Common myeloid progenitor, CD34-positive (primary cell): ENCODE measurements around the gene LAMB1.

Experiments used
- CTCF ChIA-PET: fragments of 350-600 bp; sonication (Branson Sonifier 250); formaldehyde crosslinking; loops from one replicate; lab custom pipeline; 2021; ENCODE audit warnings: antibody characterized with exemption; lab: Charles Lee
- POLR2A ChIA-PET: fragments of 350-600 bp; sonication (Branson Sonifier 250); formaldehyde crosslinking; loops from one replicate; lab custom pipeline; 2021; ENCODE audit warnings: antibody characterized with exemption; lab: Charles Lee
- DNase-seq, 3 donors: peaks; one replicate each; pipeline versions ENCODE4 v3.0.0 to v3.0.0-alpha.2; 2013
- H3K27ac ChIP-seq, 2 experiments: 1 replicate in 1 of 2; 2 replicates in 1 of 2; pipeline ENCODE4 v1.7.0; 2013; ENCODE audit warnings: inconsistent platforms in 2 of 2, low read length in 2 of 2, mild to moderate bottlenecking in 2 of 2, low read depth in 1 of 2, moderate library complexity in 1 of 2; ENCODE audit not compliant: severe bottlenecking in 2 of 2, insufficient read depth in 1 of 2, poor library complexity in 1 of 2
- H3K27me3 ChIP-seq, 5 experiments: replicated peaks in 2 of 5; 1 replicate in 3 of 5; 2 replicates in 2 of 5; pipeline versions ENCODE4 v1.6.1 to v1.7.0; 2013; ENCODE audit warnings: low read length in 4 of 5, mild to moderate bottlenecking in 2 of 5, moderate library complexity in 2 of 5, inconsistent platforms in 1 of 5; ENCODE audit not compliant: insufficient read depth in 5 of 5, control insufficient read depth in 4 of 5
- H3K36me3 ChIP-seq, 4 experiments: 1 replicate in 2 of 4; 2 replicates in 2 of 4; pipeline versions ENCODE4 v1.6.1 to v1.7.0; 2013; ENCODE audit warnings: low read length in 3 of 4, control low read depth in 1 of 4, mild to moderate bottlenecking in 1 of 4; ENCODE audit not compliant: control insufficient read depth in 4 of 4, insufficient read depth in 4 of 4
- H3K4me1 ChIP-seq, 4 experiments: 1 replicate in 3 of 4; 2 replicates in 1 of 4; pipeline versions ENCODE4 v1.6.1 to v1.7.1; 2013; ENCODE audit warnings: low read length in 3 of 4, mild to moderate bottlenecking in 3 of 4, control low read depth in 1 of 4, inconsistent platforms in 1 of 4, moderate library complexity in 1 of 4; ENCODE audit not compliant: control insufficient read depth in 4 of 4, insufficient read depth in 4 of 4; ENCODE audit errors: control extremely low read depth in 1 of 4
- H3K4me3 ChIP-seq, 7 experiments: 1 replicate in 4 of 7; 2 replicates in 3 of 7; pipeline versions ENCODE4 v1.5.1 to v1.7.0; 2013; ENCODE audit warnings: mild to moderate bottlenecking in 7 of 7, low read length in 6 of 7, moderate library complexity in 6 of 7, inconsistent platforms in 2 of 7, low read depth in 2 of 7, control low read depth in 1 of 7; ENCODE audit not compliant: insufficient read depth in 4 of 7, control insufficient read depth in 1 of 7; ENCODE audit errors: extremely low read depth in 1 of 7
- H3K9me3 ChIP-seq, 5 experiments: 1 replicate in 4 of 5; 2 replicates in 1 of 5; pipeline versions ENCODE4 v1.6.1 to v1.7.1; 2013; ENCODE audit warnings: low read length in 4 of 5, mild to moderate bottlenecking in 2 of 5, inconsistent platforms in 1 of 5, low read depth in 1 of 5, moderate library complexity in 1 of 5; ENCODE audit not compliant: control insufficient read depth in 4 of 5, insufficient read depth in 2 of 5; ENCODE audit errors: control extremely low read depth in 1 of 5
- WGBS: methylation state at CpG from one replicate; pipeline ENCODE4 v1.1.5; 2013; ENCODE audit not compliant: insufficient coverage; 5-methylcytosine and 5-hydroxymethylcytosine counted together

LAMB1 gene

GRCh38 chr7:108020585-108020984 lies 17.6 kb upstream of the LAMB1 start:
- POLR2A ChIA-PET = no interaction called here
- CTCF ChIA-PET = no interaction called here
- DNase-seq = peak in 1 of 3 donors; percentile 15
- Histone ChIP-seq H3K9me3 (no peaks in the 10 kb centered on the region), H3K36me3 (no peaks in the 10 kb centered on the region), H3K4me1 (no peaks in the 10 kb centered on the region), H3K27ac (no peak overlapping the region), H3K27me3 (peaks cover 0 to 3% (median 2%) of the 10 kb centered on the region in 5 experiments), H3K4me3 (no peak overlapping the region)
- no CpG with 5 or more reads among the region's 2 CpGs for WGBS

DNA sequence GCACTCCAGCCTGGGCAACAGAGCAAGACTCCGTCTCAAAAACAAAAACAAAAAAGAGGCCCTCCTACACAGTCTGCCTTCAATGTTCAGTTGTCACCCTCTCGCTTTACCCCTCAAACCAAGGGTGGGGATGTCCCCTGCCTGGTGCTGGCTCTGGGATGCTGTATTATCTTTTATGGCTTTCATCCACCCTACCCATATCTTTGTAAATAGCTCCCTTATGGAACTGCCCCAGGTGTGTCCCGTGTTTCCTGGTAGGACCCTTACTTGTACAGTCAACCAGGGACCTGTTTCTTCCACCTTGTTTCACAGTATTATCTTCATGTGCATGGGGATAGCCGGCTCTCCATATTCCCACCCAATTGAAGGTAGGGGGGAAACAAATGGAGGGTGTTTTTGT lies 15.7 kb upstream of the LAMB1 start:
- DNase-seq = no peak
- 100% methylated on average over 1 of the region's 4 CpGs for WGBS
- H3K4me1 ChIP-seq = no peaks in the 10 kb centered on the region
- no peak overlapping the region for H3K4me3 ChIP-seq
- H3K36me3 ChIP-seq = no peaks in the 10 kb centered on the region
- ChIA-PET POLR2A (no interaction called here), CTCF (no interaction called here)
- no peak overlapping the region for H3K27ac ChIP-seq
- no peaks in the 10 kb centered on the region for H3K9me3 ChIP-seq
- peaks cover 0 to 3% (median under 1%) of the 10 kb centered on the region in 5 experiments for H3K27me3 ChIP-seq

DNA sequence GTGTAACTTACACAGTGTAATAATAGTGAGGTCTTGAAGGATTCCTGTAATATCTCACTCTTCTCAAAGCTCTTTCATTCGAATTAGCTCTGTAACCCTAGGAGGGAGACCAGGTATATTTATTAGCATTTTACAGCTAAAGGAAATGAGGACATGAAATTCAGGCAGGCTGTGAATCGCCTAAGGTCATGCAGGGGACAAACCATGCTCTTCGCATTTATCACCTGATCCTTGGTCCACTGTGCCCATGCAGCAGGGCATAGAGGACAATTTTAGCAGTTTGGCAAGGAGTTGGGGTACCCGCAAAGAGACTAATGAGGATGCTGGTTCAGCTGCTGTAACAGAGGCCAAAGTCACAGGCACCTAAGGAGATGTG lies 14.8 kb upstream of the LAMB1 start:
- CTCF ChIA-PET = interaction anchor here (1.3 to 1.8 kb wide), 2 partner anchors 16 to 99 kb away, joined by 4 to 5 read pairs; partner anchors contain the start of gene LAMB1
- no peaks in the 10 kb centered on the region for H3K4me1 ChIP-seq
- no peak overlapping the region for H3K4me3 ChIP-seq
- no peaks in the 10 kb centered on the region for H3K9me3 ChIP-seq
- peaks cover 0 to 3% (median 0%) of the 10 kb centered on the region in 5 experiments for H3K27me3 ChIP-seq
- POLR2A ChIA-PET = no interaction called here
- H3K27ac ChIP-seq = no peak overlapping the region
- H3K36me3 ChIP-seq = no peaks in the 10 kb centered on the region
- WGBS = 100% methylated on average over 3 of the region's 4 CpGs
- DNase-seq = no peak

DNA sequence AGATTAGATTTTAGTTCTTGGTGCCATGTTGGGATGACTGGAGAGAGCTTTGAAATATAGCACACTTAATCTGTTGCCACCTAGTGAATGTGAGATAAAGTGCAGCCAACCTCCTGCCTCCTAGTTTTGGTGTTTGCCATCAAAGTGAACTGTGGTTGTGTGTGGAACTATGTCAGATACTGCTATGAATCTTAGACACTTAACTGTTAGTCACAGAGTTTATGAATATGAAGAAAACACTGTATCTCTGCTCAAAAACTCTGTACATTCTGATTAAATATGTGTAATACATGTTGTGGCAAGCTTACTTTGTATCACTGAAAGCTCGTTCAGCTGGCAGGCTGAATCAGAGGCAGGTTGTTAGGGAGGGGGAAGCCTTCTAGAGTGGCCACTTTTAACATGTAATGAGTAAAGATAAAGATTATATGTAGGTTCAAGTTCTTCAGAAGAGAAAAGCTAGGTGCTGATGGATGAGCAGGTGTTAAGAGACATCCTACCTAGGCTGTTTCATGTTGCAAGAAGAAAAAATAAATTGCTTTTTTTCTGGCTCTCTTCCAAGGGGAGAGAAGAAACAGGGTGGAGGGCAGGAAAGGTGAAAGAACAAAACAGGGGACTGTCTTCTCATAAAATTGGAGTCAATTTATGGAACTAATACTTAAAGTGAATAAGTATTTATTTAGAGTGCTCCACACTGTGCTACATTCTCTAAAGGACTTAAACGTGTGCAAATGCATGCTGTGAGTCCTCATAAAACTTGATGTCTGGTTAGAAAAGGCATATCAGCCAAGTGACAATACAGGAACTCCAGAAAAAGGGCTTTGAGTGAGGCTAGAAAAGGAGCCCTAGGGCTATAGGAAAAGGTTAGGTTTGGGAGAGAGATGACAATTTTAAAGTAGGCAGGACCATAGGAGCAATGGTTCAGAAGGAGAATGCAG lies 14.1 kb upstream of the LAMB1 start:
- Histone ChIP-seq H3K27me3 (peaks cover 0 to 3% (median 0%) of the 10 kb centered on the region in 5 experiments), H3K27ac (no peak overlapping the region), H3K4me1 (no peaks in the 10 kb centered on the region), H3K36me3 (no peaks in the 10 kb centered on the region), H3K4me3 (no peak overlapping the region), H3K9me3 (no peaks in the 10 kb centered on the region)
- 78% methylated on average over 2 of the region's 2 CpGs for WGBS
- ChIA-PET CTCF (interaction anchor here (1.0 to 1.8 kb wide), 6 partner anchors 15 to 98 kb away, joined by 3 to 5 read pairs (median 3); partner anchors contain the start of gene LAMB1), POLR2A (no interaction called here)
- peak in 2 of 3 donors; percentile 29 to 31 for DNase-seq

GRCh38 chr7:108015740-108016139 lies 12.8 kb upstream of the LAMB1 start:
- H3K4me3 ChIP-seq = no peak overlapping the region
- POLR2A ChIA-PET = no interaction called here
- no peaks in the 10 kb centered on the region for H3K4me1 ChIP-seq
- CTCF ChIA-PET = interaction anchor here (1.0 kb wide), 2 partner anchors 9 to 84 kb away, joined by 3 to 4 read pairs; no protein-coding TSS in a partner anchor
- DNase-seq = no peak
- no peak overlapping the region for H3K27ac ChIP-seq
- H3K36me3 ChIP-seq = no peaks in the 10 kb centered on the region
- H3K9me3 ChIP-seq = no peaks in the 10 kb centered on the region
- 100% methylated on average over 1 of the region's 2 CpGs for WGBS
- peaks cover 0 to 3% (median 0%) of the 10 kb centered on the region in 5 experiments for H3K27me3 ChIP-seq

GRCh38 chr7:108014747-108015682 lies 12.1 kb upstream of the LAMB1 start:
- Histone ChIP-seq H3K4me1 (no peaks in the 10 kb centered on the region), H3K27ac (no peak overlapping the region), H3K36me3 (no peaks in the 10 kb centered on the region), H3K9me3 (no peaks in the 10 kb centered on the region), H3K4me3 (no peak overlapping the region), H3K27me3 (peaks cover 0 to 3% (median 0%) of the 10 kb centered on the region in 5 experiments)
- DNase-seq = no peak
- CTCF ChIA-PET = interaction anchor here (1.0 kb wide), 2 partner anchors 9 to 44 kb away, joined by 3 to 4 read pairs; no protein-coding TSS in a partner anchor
- 90% methylated on average over 2 of the region's 6 CpGs for WGBS
- POLR2A ChIA-PET = no interaction called here
